HG02870 (cell line): ENCODE results near the gene MED27.

Experiments used
- ATAC-seq: cut with Tn5 transposase; IDR thresholded peaks from one replicate; pipeline ENCODE4 v1.9.1; 2021; ENCODE audit warnings: mild to moderate bottlenecking, moderate library complexity; ENCODE audit not compliant: unreplicated experiment

The MED27 gene

DNA sequence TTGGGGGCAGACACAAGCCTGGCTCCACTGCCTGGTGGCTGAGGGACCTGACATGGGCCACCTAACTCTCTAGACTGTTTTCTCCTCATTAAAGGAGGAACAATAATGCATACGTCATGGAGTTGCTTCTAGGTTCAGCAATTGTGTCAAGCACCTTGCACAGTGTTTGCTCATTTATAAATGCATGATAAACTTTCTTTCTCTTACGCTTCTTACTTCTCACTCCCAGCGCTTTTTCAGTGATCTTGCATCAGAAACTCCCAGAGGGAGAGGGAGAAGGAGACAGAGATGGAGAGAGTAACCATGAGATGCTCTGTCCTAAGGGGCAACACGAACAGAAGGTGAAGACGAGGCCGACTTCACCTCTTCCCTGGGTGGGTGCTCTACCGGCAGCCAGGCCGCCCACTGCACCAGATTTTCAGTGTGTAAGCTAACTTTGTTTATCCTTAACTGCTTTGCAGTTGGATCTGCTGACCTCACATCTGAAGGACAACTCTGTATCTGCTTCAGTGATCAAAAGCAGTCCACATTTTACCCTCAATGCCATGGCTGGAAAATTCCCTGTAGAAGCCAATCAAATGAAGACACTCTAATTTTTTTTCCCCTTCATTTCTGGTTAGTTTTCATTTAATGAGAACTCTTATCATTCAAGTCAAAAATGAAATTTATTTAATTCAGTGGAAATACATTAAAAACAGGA is 35.3 kb downstream of the MED27 start:
- ATAC-seq: no peak

DNA sequence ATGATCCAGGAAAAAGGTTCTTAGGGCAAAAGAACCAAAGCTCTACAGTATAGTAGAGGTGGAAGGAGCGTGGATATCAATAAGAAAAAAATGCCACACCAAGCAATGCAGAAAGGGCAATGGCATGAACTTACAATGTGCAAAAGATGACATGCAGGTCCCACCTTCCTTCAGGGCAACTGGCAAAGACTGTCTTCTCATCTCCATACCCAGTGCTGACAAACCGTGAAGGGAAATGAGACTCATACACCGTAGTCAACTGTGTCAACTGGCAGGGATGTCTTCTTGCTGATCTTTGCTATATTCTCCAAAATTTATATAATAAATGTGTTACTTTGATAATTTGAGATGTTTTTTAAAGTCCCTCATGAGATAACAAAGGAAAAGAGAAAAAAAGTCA is 36.0 kb downstream of the MED27 start:
- no peak for ATAC-seq

DNA sequence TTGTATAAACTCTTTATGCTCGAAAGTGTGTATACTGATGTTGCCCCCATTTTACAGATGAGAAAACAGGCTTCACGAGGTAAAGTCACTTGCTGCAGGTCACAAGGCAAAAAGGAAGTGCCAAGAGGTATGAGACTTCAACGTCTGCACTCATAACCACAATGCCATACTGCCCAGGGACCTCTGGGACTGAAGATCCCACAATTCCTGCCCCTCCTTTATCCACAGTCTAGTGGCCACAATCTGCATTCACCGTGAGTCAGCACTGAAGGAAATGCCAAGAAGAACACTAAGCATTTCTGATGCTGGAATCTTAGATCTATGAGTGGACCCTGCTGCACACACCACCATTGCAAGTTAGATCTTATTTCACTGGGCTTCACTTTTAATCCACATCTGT is 37.3 kb downstream of the MED27 start:
- no peak for ATAC-seq

DNA sequence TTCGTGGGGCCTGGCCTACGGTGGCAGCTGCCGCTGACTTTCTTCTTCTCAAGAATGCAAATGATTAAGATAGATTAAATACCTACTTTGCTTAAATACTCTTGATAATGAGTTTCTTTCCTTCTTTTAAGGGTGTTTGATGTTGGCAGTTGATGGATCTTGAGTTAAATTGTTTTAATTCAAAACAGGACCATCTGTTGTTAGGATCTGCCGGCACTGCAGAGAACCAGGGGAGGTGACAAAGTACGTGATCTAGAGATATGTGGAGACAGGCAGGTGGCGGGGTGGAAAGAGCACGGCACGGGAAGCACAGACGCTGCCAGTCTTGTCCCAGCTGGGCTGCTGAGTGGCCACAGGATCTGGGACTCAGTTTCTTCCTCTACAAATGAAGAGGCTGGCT is 37.9 kb downstream of the MED27 start:
- no peak for ATAC-seq

DNA sequence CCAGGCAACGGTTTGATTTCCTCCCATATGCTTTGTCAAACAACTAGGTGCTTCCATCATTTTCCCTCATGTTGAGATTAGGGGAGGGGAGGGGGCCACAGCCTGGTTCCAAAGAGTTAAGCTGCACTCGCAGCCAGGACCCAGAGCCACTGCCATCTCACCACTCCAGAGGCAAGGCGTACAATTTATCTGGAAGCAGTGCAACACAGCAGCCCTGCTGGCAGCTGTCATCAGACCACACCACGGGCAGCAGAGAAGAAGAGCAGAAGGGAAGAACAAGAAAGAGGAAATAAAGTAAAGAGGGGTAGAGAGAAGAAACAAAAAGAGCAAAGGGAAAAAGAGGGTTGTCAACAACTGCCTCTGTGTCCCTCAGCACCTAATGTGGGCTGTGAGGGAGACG is 38.9 kb downstream of the MED27 start:
- no peak for ATAC-seq

DNA sequence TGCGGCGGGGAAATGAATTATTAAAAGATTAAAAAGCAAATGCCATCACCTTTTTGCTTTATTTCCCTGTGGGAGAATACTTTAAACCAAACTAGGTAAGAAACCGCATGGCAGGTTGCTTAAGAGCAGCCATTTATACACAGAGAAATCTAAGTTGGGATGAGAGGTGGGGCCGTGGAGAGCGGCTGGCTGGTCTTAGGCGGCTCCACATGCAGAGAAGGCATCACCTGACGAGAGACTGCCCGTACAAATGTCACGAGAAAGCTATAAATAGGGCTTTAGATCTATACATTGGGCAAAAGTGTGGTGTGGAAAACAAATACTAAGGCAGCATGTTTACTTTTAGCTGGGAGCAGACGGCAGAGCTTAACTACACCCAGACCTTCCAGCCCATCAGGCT is 39.4 kb downstream of the MED27 start:
- no peak for ATAC-seq

DNA sequence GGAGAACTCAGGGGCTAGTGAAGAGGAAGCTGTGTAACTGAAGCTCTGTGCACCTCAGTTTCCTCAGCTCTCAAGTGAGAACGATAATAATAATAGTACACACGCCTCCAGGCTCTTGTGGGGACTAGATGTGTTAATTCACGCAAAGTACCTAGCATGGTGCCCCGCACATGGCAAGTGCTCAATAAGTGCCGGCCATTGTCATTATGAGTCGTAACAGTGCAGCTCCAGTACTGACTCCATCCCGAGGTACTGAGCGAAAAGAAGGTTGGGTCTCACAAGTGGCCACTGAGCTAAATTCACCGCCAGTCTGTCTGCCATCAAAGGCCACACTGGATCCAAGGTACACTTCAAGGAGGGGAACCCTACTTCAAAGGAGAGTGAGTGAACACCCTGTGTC is 40.4 kb downstream of the MED27 start:
- no peak for ATAC-seq

DNA sequence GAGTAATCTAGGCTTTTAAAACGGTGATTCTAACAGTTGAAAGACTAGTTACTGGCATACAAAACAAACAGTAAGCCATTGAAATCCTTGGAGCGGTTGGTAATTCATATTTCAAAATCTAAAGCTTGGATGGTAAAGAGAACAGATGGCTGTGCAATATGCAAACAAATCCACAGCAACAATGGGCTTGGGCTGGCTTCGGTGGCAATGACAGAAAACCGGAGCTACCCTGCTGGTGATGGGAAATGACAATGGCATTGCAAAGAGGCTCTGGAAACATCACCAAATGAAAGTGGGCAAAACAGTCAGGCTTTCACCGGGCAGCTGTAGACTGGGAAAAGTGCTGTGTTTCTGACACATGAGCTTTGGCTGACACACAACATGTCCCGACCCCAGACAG is 42.2 kb downstream of the MED27 start:
- ATAC-seq: no peak

DNA sequence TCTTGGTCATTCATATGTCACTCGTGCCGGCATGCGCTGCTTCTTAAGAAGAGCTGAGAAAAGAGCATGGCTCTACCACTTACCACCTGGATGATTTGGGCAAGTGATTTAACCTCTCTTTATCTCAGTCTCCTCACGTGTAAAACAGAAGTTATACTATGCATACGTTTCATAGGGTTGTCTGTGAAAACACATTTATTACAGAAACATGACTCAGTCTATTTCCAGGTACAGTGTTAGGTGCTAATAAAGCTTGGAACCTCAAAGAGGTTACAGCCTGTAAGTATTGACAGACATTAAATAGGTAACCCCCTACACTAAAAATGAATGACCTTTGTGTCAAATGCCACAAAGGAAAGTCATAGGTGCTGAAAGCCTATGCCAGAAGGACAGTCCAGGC is 43.1 kb downstream of the MED27 start:
- ATAC-seq: no peak

DNA sequence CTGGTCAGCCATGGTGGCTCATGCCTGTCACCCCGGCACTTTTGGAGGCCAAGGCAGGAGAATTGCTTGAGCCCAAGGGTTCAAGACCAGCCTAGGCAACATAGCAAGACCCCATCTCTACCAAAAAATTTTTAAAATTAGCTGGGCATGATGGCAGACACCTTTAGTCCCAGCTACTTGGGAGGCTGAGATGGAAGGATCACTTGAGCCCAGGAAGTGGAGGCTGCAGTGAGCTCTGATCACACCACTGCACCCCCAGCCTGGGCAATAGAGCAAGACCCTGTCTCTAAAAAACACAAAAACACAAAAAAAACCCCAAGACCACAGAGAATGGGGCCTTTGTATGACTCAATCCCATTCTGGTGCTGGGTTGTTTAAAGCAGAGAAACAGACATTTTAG is 44.0 kb downstream of the MED27 start:
- ATAC-seq: no peak

DNA sequence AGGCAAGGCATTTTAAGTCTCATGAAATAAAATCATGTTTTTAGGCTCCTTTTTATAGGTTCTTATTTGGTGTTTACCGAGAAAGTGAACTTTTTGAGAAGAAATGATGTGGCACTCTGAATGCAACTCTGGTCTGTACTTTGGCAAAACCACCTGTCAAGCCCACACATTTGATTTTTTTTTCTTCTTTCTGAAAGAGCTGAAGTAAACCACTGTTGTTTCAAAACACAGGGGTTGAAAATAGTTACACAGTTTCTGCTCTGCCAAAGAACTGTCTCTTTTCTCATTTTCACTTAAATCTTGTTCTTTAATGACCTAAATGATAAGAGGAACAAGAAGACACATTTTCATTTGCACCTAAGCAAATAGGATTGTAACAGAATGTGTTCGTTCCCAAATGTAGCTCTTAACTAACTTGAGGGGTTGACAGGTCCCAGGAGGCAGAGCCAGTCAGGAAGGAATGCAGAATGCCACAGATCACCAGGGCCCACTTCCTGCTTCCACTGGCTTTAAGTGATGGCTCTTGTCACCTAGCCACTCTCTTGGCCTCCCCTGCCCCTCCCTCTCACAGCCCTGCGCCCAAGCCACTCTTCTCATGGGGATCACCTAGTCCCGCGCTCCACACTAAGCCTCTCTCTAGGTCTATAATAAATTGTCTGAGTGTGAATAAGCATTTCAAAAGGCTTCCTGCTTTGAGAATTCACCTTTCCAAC is 47.3 kb downstream of the MED27 start:
- no peak for ATAC-seq

DNA sequence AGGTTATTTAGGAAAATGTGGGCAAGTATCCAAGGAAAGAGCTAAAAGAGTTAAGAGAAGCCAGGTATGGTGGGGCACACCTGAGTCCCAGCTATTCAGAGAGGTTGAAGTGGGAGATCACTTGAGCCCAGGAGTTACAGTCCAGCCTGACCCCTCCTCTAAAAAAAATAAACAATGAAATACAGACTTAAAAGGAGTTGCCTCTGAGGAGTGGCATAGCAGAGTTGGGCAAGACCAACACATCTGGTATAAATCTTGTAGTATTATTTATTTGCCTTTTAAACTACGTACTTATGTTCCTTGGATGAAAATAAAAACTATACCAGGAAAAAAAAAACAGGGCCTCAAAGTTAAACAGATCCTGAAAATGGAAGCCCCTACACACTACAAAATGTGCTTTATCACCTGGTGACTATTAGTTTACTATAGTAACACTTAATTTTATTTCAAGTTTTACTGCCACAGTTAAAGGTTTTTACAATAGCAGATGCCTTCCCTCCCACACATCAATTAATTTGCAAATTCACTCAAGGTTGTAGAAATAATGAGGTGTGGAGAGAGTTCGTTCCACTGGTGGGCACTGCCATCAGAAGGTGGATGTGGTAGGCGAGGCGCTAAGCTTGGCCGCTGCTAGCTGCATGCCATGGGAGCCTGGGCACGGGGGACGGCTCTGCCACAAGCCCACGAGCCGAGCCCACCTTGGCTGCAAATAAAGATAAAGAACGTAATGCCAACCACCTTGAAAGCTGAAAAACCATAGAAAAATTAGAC is 48.0 kb downstream of the MED27 start:
- no peak for ATAC-seq

DNA sequence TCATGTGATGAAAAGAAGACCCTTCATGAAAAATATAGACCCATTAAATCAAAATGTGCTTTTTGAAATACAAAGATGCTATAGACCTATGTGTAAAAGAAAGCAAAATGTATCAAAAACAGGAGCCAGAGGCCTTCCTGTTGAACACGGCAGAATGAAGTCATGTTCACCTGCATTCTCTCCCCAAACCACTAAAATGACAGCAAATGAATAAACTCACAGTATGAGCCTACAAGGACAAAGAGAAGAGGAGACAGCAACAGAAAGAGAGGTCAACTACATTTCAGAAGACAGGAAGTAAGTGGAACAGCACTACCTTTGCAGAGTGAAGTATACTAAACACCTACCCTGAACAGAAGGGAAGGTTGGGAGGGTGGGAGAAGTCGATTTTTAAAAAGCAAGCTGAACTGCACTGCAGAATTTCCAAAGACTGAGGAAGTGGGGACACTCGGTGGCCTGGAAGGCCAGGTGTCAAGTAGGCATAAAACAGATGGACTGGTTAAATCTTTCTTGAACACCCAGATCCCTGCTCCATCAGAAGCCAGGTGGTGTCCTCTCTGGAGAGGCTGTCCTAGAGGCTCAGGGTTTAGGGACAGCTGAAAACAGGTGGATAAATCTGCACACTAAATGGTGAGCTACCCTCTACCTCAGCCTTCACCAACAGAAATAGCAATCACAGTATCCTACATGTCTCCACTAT is 48.9 kb downstream of the MED27 start:
- no peak for ATAC-seq

DNA sequence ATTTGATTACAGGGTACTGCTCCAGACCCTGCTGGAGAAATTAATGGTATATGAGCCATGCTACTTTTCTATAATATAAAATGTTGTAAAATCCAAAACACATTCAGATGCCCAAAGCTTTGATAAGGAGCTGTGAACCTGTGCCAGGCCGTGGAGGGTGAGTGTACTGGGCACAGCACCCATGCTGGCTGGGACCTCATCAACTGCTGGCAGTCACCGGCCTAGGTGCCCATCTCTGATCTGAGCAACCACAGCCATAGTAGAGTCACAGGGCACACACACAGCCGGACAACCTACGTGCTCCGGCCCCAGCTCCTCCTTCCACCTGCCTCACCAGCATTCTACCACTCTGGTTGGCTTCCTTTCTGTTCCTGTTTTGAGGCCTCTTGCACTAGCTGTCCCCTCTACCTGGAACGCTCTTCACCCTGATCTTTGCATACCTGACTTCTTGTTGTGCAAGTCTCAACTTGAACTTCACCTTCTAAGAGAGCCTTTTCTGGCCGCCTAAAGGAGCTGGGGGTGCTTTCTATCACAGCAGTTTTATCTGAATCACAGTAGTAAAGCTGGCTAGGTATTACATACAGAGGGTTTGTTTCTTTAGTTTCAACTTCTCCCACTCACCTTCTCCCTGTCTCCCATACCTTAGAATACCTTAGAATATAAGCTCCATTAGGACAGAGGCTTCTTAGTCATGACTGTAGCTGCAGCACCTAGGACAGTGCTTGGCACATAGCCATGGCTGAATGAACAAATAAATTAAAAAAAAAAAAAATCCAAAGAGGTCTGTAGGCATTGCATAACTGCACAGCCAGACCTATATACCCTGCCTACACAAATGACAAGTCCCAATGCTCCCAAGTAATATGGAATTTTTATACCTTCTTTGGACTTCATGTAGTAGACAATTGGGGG is 51.7 kb downstream of the MED27 start:
- no peak for ATAC-seq

DNA sequence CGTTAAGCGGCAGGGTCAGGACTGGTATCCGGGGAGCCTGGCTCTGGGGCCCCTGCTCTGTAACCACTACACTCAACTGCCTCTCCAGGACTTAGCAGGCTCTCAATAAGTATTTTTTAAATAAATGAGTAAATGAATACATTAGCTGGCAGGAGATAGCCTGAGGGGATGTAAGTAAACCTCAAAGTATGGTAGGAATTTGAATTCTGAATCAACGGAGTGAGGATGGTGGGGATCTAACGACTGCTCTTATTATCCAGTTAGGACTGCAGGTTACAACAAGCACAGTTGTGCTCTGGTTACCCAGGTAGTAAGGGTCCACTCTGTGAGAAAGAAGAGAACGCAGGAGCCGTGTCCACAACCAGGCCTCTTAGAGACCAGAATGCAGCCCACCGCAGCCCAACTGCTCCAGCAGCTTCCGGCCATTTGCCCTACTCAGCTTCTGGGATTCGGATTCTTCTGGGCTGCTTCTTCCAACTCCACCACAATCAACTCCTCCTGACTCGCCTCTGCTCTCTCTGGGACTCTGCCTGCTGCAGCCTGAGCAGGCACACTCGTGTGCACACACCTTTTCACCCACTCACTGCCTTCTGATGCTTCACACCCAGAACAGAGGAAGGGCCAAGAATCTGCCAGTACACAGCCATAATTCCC is 52.6 kb downstream of the MED27 start:
- ATAC-seq: no peak

DNA sequence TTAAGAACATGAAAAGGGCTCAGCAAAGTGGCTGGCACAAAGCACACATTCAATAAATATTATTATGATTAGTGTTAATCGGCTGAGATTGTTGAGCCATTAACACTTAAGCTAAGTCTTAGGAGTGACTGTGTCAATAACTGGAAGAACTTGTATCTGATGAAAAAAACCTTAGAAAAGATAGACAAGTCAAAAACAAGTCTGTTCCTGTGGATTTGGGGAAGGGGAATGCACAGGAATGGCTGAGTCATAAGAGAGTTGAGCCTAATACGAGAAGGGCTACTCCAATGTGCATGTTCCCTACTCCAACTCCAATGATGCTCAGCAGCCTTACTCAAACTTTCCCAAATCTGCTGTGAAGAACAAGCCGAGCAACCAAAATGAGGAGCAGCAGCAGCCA is 53.9 kb downstream of the MED27 start:
- ATAC-seq: no peak

DNA sequence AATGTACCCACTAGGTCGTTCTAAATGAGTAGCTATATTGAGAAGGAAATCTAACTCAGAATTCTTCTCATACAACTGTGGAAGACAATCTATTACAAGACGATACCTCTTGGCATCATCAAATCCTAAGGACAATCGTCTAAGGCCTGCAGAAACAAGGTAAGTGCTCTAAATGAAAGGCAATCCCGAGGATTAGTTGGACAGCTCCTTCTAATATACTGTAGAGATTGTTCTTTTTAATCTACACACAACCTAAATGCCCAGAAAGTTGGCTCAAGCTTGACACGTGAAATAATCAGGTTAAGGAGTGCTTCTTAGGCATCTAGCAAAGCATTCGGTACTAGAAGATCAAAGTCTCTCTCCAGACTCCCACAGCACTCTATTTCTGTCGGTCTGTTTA is 55.1 kb downstream of the MED27 start:
- no peak for ATAC-seq

DNA sequence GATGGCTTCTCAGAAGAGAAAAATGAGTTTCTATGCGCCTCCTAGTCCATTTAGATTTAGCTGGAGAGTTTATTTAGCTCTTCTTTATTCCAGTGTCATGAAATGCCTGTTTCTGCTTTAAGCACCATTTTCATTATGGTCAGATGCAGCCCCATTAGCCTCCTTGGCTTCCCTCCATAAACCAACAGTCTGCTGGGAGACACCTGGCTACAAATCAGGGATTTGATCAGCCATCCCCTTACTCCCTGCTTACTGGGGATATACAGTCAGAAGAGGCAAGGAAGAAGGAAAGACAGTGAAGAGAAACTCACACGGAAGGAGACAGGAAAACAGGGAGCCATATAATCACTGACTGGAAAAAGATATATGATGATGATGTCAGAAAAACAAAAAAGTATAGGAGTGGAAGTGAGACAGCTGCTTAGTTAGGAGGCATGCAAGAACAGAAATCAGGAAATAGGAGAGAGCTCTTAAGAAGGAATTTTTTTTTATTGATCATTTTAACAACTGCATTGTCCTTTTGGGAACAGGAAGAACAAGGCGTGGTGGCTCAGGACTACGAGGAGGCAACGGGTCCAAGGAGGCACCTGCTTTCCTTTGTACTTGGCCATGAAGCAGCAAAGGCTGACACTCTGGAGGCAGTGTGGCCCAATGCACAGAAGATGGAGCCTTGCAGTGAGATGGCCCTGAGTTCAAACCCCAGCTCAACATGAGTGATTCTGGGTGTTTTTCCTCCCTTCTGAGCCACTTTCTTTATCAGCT is 56.1 kb downstream of the MED27 start:
- ATAC-seq: no peak

DNA sequence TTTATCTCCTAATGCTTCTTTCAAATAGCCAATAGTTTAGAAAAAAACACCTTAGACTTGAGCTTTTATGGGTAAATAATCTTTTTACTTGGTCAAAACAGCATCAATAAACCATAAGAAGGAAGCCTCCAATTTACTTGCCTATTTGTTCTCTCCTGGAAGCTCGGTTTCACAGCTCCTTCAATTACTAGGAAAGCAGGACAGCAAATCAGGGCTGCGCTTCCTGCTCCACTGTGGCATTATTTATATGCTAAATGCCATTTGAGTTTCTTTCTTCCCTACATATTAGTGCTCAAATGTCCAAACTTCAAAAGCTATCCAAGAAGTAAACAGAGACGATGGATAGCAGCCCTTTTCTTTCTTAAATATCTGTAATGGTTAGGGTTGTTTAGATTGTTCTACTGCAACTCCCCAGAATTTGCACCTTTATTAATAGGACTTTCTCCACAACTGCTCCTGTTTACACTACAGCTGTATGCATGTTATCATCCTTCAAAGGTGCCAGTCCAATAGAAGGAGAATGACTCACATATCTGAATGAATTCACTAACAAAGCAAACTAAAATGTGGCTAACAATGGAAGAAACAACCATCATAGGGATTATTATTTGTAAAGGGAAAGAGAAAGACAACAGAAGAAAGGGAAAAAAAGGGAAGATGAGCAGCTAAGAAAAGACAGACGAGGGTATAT is 58.7 kb downstream of the MED27 start:
- ATAC-seq: no peak
